Activated T-cell treated with anti-CD3 and anti-CD28 coated beads, Interleukin-2, amount 50 U/mL, for 1 hour (primary cell): Measurements from ENCODE around the gene PCSK5.

Experiments
- DNase-seq: peaks from one replicate; pipeline ENCODE4 v3.0.0-alpha.2; 2020

Gene PCSK5

DNA sequence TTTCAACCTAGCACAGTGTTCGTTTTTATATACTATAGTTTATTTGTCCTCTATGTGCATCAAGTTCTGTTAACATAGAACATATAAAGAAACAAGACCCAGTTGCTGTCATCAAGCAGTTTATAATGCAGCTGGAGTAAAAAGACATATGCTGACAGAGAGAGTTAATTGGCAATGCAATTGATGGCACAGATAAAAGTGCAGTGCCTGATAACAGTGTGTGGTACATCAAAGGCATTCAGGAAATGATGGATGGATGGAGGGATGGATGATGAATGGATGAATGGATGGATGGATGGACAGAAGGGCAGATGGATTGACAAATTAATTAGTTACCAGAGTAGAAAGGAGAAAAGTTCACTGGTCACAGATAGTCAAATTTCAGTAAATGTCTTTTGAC, 264.9 kb downstream of the PCSK5 start:
- no peak for DNase-seq

- DNase-seq = no peak
Measured at GRCh38 chr9:76158713-76159112, 268.2 kb downstream of the PCSK5 start.

- DNase-seq = no peak
Measured at GRCh38 chr9:76159293-76159926, 268.9 kb downstream of the PCSK5 start.

GRCh38 chr9:76161106-76161505, 270.6 kb downstream of the PCSK5 start:
- no peak for DNase-seq

GRCh38 chr9:76161541-76161940, 271.1 kb downstream of the PCSK5 start:
- no peak for DNase-seq

- no peak for DNase-seq
Measured at GRCh38 chr9:76162086-76162730, 271.7 kb downstream of the PCSK5 start.

- no peak for DNase-seq
Measured at GRCh38 chr9:76162751-76163500, 272.5 kb downstream of the PCSK5 start.

GRCh38 chr9:76166526-76166925, 276.1 kb downstream of the PCSK5 start:
- no peak for DNase-seq

- no peak for DNase-seq
Measured at GRCh38 chr9:76176171-76176570, 285.7 kb downstream of the PCSK5 start.

DNA sequence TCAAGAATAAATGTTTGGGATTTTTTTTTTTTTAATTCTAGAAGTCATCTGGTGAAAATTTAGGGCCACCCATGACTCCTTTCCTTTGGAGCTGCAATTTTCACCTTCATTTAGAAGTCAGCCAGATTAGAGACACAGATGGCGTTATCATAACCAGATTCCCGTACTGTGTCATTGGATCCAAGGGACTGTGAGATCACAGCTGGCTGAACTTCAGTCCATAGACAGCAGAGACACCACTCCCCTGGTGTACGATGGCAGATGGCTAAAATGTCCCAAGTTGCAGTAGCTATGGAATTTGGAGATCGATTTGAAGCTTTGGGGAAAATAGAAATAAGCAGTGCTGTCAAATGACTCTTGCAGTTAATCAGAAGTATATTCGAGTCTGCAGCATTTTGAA, 287.5 kb downstream of the PCSK5 start:
- no peak for DNase-seq

- DNase-seq = no peak
Measured at GRCh38 chr9:76180541-76180940, 290.1 kb downstream of the PCSK5 start.

- DNase-seq = no peak
Measured at GRCh38 chr9:76181020-76181641, 290.7 kb downstream of the PCSK5 start.

GRCh38 chr9:76181781-76182180, 291.3 kb downstream of the PCSK5 start:
- no peak for DNase-seq

DNA sequence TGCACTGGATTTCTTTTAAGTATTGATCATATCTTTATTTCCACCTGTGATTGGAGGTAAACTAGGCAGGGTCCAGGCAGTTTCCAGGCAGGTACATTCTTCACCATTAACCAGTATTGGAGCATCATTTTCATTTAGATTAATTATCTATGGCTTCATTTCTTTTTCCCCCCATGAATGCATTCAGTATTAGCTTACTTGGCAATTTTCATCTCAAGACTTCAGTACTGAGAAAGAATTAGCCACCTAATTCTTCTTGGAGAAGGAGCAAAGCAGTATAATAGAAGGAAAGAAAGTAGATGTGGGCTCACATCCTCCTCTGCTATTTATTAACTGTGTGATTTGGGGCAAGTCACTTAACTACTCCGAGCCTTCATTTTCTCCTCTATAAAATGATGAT, 295.0 kb downstream of the PCSK5 start:
- no peak for DNase-seq

DNA sequence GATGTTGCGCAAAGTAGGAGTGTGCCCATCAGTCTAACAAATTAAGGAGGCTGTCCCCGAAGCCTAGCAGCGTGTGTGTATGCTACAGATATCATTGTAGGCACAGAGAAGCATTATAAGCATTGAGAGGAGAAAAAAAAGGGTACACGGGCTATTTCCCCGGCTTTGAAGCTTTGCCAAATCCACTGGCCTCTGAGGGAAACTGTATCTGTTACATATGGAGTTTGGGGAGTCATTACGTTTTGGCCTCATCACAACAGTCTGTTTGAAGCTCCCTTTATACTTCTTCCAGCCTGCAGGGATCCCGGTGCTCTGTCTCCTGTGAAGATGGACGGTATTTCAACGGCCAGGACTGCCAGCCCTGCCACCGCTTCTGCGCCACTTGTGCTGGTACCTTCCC, 297.8 kb downstream of the PCSK5 start:
- no peak for DNase-seq

DNA sequence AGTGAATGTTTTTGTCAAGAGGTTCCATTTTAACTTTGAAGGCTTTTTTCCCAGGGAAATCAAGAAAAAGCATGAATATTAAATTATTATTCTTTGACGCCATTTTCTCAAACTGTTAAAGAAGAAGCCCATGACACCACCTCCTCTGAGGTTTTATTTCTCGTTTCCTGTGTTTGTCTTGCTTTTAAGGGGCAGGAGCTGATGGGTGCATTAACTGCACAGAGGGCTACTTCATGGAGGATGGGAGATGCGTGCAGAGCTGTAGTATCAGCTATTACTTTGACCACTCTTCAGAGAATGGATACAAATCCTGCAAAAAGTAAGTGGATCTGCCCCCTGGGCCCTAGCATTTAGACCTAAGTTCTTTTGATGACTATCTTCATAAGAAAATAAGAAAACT, 298.4 kb downstream of the PCSK5 start:
- no peak for DNase-seq

GRCh38 chr9:76191493-76191892, 301.0 kb downstream of the PCSK5 start:
- no peak for DNase-seq

DNA sequence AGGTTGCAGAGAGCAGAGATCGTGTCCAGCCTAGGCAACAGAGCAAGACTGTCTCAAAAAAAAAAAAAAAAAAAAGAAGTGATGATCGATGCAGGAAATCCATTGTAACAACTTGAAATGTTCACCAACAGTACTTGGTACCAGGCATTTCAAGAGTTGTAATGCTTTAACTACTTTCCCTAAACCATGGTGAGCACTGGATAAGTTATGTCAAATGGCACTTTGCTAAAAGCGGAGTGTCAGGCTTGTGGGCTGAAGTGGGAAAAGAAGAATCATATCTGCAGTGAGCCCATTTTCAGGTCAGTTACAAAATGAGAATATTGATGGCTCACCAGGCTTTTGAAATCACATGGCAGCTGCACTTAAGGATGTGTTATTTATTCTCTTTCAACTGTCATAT, 301.5 kb downstream of the PCSK5 start:
- no peak for DNase-seq

GRCh38 chr9:76194896-76195295, 304.4 kb downstream of the PCSK5 start:
- DNase-seq = no peak

GRCh38 chr9:76198336-76198735, 307.9 kb downstream of the PCSK5 start:
- no peak for DNase-seq

DNA sequence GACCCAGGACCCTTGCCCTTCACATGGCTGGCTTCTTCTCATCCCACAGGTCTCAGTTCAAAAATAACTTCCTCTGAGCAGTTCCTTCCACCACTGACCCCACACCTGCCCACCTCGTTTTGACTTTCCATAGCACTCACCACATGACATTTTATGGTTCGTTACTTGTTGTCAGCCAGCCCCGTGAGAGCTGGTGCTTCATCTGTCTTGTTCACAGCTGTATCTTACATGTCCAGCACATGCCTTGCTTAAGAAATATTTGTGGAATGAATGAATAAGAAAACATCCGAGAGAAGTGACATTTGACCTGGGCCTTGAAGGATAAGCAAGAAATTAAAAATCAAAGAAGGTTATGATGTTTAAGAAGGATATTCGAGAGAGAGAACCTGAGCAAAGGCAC, 309.8 kb downstream of the PCSK5 start:
- DNase-seq = no peak

- no peak for DNase-seq
Measured at GRCh38 chr9:76200745-76201144, 310.3 kb downstream of the PCSK5 start.

DNA sequence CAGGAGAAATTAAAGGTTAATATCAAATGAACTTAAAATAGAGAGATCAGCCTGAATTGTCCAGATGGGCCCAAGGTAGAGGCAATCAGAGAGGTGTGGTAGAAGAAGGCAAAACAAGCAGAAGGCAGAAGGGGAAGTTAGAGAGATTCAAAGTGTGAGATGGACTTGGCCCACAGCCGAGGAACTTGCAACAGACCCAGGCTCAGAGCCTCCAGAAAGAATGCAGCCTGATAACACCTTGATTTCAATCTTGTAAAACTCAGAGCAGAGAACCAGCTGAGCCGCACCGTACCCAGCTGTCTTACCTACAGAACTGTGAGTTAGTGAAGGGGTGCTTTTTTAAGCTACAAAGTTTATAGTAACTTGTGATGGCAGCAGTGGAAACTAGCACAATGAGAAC, 312.9 kb downstream of the PCSK5 start:
- DNase-seq = no peak

DNA sequence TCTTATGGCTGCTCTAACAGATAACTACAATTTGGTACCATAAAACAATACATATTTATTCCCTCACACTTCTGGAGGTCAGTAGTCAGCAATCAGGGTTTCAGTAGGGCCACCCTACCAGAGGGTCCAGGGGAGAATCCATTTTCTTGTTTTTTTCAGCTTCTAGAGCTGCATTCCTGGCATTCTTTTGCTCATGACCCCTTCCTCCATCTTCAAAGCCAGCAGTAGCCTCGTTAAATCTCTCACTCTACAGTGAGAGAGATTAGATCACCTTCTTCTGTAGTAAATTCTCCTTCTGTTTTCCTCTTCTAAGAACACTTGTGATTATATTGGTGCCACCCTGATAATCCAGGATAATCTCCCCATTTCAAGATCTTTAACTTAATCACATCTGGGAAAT, 316.3 kb downstream of the PCSK5 start:
- DNase-seq = no peak
